Fibroblast of pulmonary artery (primary cell): ENCODE data around the gene LDLRAD4.

Experiments used
- DNase-seq: peaks from one replicate; pipeline ENCODE4 v3.0.0-alpha.2; 2010; ENCODE audit warnings: low read depth
- H3K4me3 ChIP-seq: replicated peaks from 2 replicates; pipeline ENCODE4 v1.5.1; 2011; ENCODE audit warnings: low read depth, mild to moderate bottlenecking, control low read depth, low read length, moderate library complexity
- CTCF ChIP-seq: IDR thresholded peaks from 2 replicates; pipeline ENCODE4 v1.5.1; 2011; ENCODE audit warnings: mild to moderate bottlenecking, control low read depth, low read length, inconsistent platforms; ENCODE audit errors: missing control alignments

LDLRAD4 gene

GRCh38 chr18:13237641-13238040, 19.1 kb downstream of the LDLRAD4 start:
- no peak overlapping the region for H3K4me3 ChIP-seq
- no peak for TF ChIP-seq CTCF
- no peak for DNase-seq

GRCh38 chr18:13239171-13239956, 20.8 kb downstream of the LDLRAD4 start:
- DNase-seq: no peak

GRCh38 chr18:13240060-13240725, 21.6 kb downstream of the LDLRAD4 start:
- no peak for TF ChIP-seq CTCF
- H3K4me3 ChIP-seq: no peak overlapping the region
- DNase-seq: no peak

More at GRCh38 chr18:13239171-13239956, 20.8 kb downstream of the LDLRAD4 start:
- no peak for TF ChIP-seq CTCF
- no peak overlapping the region for H3K4me3 ChIP-seq

GRCh38 chr18:13241083-13241892, 22.7 kb downstream of the LDLRAD4 start:
- no peak for TF ChIP-seq CTCF
- H3K4me3 ChIP-seq: no peak overlapping the region
- DNase-seq: no peak

GRCh38 chr18:13241893-13242175, 23.3 kb downstream of the LDLRAD4 start:
- DNase-seq: no peak
- no peak overlapping the region for H3K4me3 ChIP-seq
- no peak for TF ChIP-seq CTCF

GRCh38 chr18:13242797-13243196, 24.2 kb downstream of the LDLRAD4 start:
- no peak for DNase-seq
- no peak overlapping the region for H3K4me3 ChIP-seq
- TF ChIP-seq CTCF: no peak
